HCT116 (cell line): ENCODE results near the gene TTLL10.

Source experiments
- CEBPB ChIP-seq: IDR thresholded peaks from 2 replicates; pipeline ENCODE4 v1.6.1; 2012; ENCODE audit warnings: low read depth
- EGR1 ChIP-seq: IDR thresholded peaks from 2 replicates; pipeline ENCODE4 v1.6.1; 2012; ENCODE audit warnings: low read depth
- EZH2 ChIP-seq: fragments of 200-600 bp; sonication (generic); IDR thresholded peaks from 2 replicates; pipeline ENCODE4 v1.6.1; 2017; ENCODE audit warnings: antibody characterized with exemption, mixed run types
- EZH2phosphoT487 ChIP-seq: fragments of 200-600 bp; IDR thresholded peaks from 2 replicates; pipeline ENCODE4 v1.6.1; 2018; ENCODE audit warnings: antibody characterized with exemption, borderline replicate concordance
- POLR2A ChIP-seq: IDR thresholded peaks from 2 replicates; pipeline ENCODE4 v1.7.0; 2011; ENCODE audit warnings: borderline replicate concordance; ENCODE audit not compliant: insufficient read depth, insufficient read length; ENCODE audit errors: extremely low read depth
- POLR2AphosphoS5 ChIP-seq: IDR thresholded peaks from 2 replicates; pipeline ENCODE4 v1.6.1; 2011; ENCODE audit warnings: mild to moderate bottlenecking, low read depth, low read length, moderate library complexity
- SIN3A ChIP-seq: IDR thresholded peaks from 2 replicates; pipeline ENCODE4 v1.6.1; 2012; ENCODE audit warnings: low read depth
- SRF ChIP-seq: IDR thresholded peaks from 2 replicates; pipeline ENCODE4 v1.6.1; 2012; ENCODE audit warnings: low read depth
- TF ChIP-seq, protein P1 (sequence below), 3 experiments: fragments of 200-600 bp in 1 of 3; sonication (generic) in 1 of 3; IDR thresholded peaks in 2 of 3; conservative IDR thresholded peaks in 1 of 3; 2 replicates each; pipeline ENCODE4 v1.5.1; 2012 to 2017; ENCODE audit warnings: low read depth in 2 of 3, low read length in 2 of 3, antibody characterized with exemption in 1 of 3, borderline replicate concordance in 1 of 3, control low read depth in 1 of 3, mild to moderate bottlenecking in 1 of 3, mixed read lengths in 1 of 3, mixed run types in 1 of 3, moderate library complexity in 1 of 3; ENCODE audit not compliant: insufficient read depth in 1 of 3
- TF ChIP-seq, protein P2 (sequence below): IDR thresholded peaks from 2 replicates; pipeline ENCODE4 v1.6.1; 2012; ENCODE audit warnings: low read depth

DNA sequence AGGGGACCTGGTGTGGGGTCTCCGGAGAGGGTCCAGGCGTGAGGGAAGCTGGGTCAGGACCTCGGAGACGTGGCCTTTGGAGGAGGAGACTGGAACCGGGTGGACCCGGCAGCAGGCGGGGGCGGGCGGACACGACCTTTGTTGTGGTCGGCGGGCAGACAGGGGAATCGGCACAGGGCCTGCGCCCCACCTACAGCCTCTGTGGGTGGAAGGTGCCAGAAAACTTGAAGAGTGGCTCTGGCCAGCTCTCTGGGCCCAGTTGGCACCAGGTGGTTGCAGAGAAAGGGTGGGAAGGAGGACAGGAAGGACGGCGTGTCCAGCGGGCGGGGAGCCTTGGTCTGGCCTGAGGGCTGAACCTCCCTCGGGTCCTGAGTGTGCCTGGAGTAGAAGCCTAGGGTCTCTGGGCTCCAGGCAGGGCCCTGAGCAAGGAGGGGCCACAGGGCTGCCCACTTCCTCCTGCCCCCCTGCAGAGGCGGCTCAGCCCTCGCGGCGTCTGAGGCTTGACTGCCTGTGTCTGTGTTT, 7.7 kb upstream of the TTLL10 start:
- TF ChIP-seq, protein P1, sequence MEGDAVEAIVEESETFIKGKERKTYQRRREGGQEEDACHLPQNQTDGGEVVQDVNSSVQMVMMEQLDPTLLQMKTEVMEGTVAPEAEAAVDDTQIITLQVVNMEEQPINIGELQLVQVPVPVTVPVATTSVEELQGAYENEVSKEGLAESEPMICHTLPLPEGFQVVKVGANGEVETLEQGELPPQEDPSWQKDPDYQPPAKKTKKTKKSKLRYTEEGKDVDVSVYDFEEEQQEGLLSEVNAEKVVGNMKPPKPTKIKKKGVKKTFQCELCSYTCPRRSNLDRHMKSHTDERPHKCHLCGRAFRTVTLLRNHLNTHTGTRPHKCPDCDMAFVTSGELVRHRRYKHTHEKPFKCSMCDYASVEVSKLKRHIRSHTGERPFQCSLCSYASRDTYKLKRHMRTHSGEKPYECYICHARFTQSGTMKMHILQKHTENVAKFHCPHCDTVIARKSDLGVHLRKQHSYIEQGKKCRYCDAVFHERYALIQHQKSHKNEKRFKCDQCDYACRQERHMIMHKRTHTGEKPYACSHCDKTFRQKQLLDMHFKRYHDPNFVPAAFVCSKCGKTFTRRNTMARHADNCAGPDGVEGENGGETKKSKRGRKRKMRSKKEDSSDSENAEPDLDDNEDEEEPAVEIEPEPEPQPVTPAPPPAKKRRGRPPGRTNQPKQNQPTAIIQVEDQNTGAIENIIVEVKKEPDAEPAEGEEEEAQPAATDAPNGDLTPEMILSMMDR (IDR thresholded peaks at IDR 0.05 in 2 of 3, conservative IDR thresholded peaks at IDR 0.05 in 1 of 3; ENCODE audit: borderline replicate concordance in 1 of 3, insufficient read depth in 1 of 3, low read depth in 2 of 3, low read length in 2 of 3): no peak
- TF ChIP-seq SIN3A (no peak), POLR2AphosphoS5 (no peak), EZH2phosphoT487 (no peak), EZH2 (no peak), POLR2A (no peak), SRF (no peak), EGR1 (no peak), CEBPB (no peak)
- TF ChIP-seq, protein P2, sequence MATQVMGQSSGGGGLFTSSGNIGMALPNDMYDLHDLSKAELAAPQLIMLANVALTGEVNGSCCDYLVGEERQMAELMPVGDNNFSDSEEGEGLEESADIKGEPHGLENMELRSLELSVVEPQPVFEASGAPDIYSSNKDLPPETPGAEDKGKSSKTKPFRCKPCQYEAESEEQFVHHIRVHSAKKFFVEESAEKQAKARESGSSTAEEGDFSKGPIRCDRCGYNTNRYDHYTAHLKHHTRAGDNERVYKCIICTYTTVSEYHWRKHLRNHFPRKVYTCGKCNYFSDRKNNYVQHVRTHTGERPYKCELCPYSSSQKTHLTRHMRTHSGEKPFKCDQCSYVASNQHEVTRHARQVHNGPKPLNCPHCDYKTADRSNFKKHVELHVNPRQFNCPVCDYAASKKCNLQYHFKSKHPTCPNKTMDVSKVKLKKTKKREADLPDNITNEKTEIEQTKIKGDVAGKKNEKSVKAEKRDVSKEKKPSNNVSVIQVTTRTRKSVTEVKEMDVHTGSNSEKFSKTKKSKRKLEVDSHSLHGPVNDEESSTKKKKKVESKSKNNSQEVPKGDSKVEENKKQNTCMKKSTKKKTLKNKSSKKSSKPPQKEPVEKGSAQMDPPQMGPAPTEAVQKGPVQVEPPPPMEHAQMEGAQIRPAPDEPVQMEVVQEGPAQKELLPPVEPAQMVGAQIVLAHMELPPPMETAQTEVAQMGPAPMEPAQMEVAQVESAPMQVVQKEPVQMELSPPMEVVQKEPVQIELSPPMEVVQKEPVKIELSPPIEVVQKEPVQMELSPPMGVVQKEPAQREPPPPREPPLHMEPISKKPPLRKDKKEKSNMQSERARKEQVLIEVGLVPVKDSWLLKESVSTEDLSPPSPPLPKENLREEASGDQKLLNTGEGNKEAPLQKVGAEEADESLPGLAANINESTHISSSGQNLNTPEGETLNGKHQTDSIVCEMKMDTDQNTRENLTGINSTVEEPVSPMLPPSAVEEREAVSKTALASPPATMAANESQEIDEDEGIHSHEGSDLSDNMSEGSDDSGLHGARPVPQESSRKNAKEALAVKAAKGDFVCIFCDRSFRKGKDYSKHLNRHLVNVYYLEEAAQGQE: no peak
